ENCODE results near the gene GABBR2. TPM values are rescaled to one million over a fixed set of nuclear protein-coding genes. Genes with fewer than 3 reads are reported as not detected.

Gene GABBR2
- total RNA-seq, 2 experiments from 2014 or later, result not detected

DNA sequence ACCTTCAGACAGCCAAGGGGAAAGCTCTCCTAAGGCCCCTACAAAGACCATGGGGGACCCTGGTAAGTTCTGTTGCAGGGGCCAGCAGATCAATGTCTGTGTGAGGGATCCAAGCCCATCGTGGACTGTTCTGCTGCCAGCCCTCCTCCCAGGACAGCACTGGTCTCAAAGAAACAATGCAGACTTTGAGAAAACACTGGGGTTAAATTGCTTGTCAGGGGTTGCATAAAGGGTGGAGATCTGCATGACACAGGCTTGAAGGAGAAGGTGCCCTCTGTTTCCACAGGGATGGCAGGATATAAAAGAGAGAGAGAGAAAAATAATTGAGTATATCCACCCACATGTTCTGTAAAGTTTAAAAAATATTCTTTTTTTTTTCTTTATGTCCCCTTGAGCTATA lies 295.7 kb downstream of the GABBR2 start:
- H3K4me3 Mint-ChIP-seq, result no peak overlapping the region
- ChIA-PET POLR2A (no interaction called here), CTCF (no interaction called here)

DNA sequence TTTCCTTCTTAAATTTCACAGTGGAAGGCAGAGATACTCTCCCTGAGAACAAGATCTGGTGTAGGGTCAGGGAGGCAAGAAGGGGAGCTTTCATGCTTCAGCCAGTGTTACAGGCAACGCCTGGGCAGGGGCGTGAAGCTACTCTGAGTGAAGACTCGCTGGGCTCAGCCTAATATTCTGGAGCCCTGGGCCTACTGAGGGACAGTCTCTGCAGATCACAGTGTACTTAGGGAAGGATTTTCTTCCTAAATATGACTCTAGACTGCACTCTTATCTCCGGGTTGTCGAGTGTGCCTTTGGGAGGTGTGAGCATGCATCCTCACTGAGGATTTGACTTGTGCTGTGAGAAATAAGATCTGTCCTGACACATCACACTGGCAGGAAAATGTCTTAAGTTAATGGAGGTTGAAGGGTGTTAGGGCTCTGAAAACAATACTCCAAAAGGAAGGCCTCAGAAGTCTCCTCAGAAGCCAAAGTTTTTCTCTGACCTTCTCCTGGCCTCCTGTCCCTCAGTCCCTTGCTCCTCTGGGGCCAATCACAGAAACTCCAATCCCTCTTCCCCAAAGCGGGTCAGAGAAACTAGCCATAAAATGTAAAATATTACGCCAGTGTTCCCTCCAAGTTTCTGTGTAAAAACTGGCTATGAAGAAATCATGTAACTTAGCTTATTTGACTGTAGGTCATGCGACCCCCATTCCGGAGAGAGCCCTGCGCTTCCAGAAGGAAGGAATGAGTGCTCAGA lies 296.5 kb downstream of the GABBR2 start:
- Histone ChIP-seq H3K27ac (ENCODE audit: low read depth in 1 of 2, low read length in 2 of 2) (no peak overlapping the region), H3K4me3 (ENCODE audit: low read length) (no peak overlapping the region), H3K4me1 (ENCODE audit: insufficient read depth, low read length) (no peaks in the 10 kb centered on the region), H3K27me3 (ENCODE audit: control insufficient read depth in 1 of 2, insufficient read depth in 2 of 2, low read length in 2 of 2) (peaks cover 0 to 9% of the 10 kb centered on the region in 2 experiments), H3K36me3 (ENCODE audit: insufficient read depth, low read length) (no peaks in the 10 kb centered on the region), H3K9me3 (ENCODE audit: control insufficient read depth in 1 of 2, insufficient read depth in 1 of 2, low read length in 2 of 2) (no peaks in the 10 kb centered on the region)
- no peak overlapping the region for H3K27ac Mint-ChIP-seq
- ATAC-seq (ENCODE audit: poor library complexity) (no peak), DNase-seq (no peak)
- intact Hi-C loops (cut with DNase I, micrococcal nuclease), result no loop called here
- ChIA-PET CTCF (no interaction called here), POLR2A (no interaction called here)
- no peaks in the 10 kb centered on the region for H3K36me3 Mint-ChIP-seq (ENCODE audit: low read depth)
- H3K4me3 Mint-ChIP-seq, result no peak overlapping the region
- H3K9me3 Mint-ChIP-seq, result no peaks in the 10 kb centered on the region
- H3K4me1 Mint-ChIP-seq (ENCODE audit: low read depth), result no peaks in the 10 kb centered on the region
- no peak for TF ChIP-seq CTCF (IDR thresholded peaks at IDR 0.05)
- H3K27me3 Mint-ChIP-seq, result peaks cover 18% of the 10 kb centered on the region

More for the DNA sequence above, 295.7 kb downstream of the GABBR2 start:
- Histone ChIP-seq H3K4me1 (ENCODE audit: insufficient read depth, low read length) (no peaks in the 10 kb centered on the region), H3K9me3 (ENCODE audit: control insufficient read depth in 1 of 2, insufficient read depth in 1 of 2, low read length in 2 of 2) (no peaks in the 10 kb centered on the region), H3K27ac (ENCODE audit: low read depth in 1 of 2, low read length in 2 of 2) (no peak overlapping the region), H3K36me3 (ENCODE audit: insufficient read depth, low read length) (no peaks in the 10 kb centered on the region), H3K27me3 (ENCODE audit: control insufficient read depth in 1 of 2, insufficient read depth in 2 of 2, low read length in 2 of 2) (peaks cover 0 to 10% of the 10 kb centered on the region in 2 experiments), H3K4me3 (ENCODE audit: low read length) (no peak overlapping the region)
- H3K4me1 Mint-ChIP-seq (ENCODE audit: low read depth), result no peaks in the 10 kb centered on the region
- peaks cover 18% of the 10 kb centered on the region for H3K27me3 Mint-ChIP-seq
- no peak for TF ChIP-seq CTCF (IDR thresholded peaks at IDR 0.05)
- intact Hi-C loops (cut with DNase I, micrococcal nuclease), result no loop called here
- H3K9me3 Mint-ChIP-seq, result no peaks in the 10 kb centered on the region
- ATAC-seq (ENCODE audit: poor library complexity), result no peak
- no peak for DNase-seq
- H3K27ac Mint-ChIP-seq, result no peak overlapping the region
- H3K36me3 Mint-ChIP-seq (ENCODE audit: low read depth), result no peaks in the 10 kb centered on the region

DNA sequence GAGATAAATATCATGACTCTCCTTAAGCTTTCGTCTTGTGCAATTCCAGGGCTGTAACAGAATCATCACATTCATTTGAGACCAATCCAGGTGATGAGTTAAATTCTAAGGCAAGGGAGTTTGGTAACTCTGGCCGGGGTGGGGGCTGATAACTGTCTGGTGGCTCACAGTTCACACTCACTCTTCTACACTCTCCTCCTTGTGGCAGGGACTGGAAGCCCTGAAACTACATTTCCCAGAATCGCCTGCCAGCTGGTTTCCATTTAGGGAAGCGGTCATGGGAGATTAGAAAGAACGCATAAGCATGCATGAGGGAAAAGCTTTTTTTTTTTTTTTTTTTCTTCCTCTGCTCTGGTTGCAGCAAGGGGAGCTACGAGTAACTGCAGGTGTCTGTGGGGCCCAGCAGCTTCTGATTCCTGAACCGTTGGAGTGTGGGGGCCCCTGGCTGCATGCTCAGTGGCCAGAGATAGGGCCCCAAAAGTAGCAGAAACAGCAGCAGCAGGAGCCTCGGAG lies 298.5 kb downstream of the GABBR2 start:
- Mint-ChIP-seq H3K27ac (no peak overlapping the region), H3K9me3 (no peaks in the 10 kb centered on the region), H3K4me3 (no peak overlapping the region), H3K4me1 (ENCODE audit: low read depth) (no peaks in the 10 kb centered on the region), H3K27me3 (peaks cover 4% of the 10 kb centered on the region), H3K36me3 (ENCODE audit: low read depth) (no peaks in the 10 kb centered on the region)
- Histone ChIP-seq H3K27ac (ENCODE audit: low read depth in 1 of 2, low read length in 2 of 2) (no peak overlapping the region), H3K27me3 (ENCODE audit: control insufficient read depth in 1 of 2, insufficient read depth in 2 of 2, low read length in 2 of 2) (peaks cover 0 to 4% of the 10 kb centered on the region in 2 experiments), H3K36me3 (ENCODE audit: insufficient read depth, low read length) (no peaks in the 10 kb centered on the region), H3K9me3 (ENCODE audit: control insufficient read depth in 1 of 2, insufficient read depth in 1 of 2, low read length in 2 of 2) (no peaks in the 10 kb centered on the region), H3K4me3 (ENCODE audit: low read length) (no peak overlapping the region), H3K4me1 (ENCODE audit: insufficient read depth, low read length) (no peaks in the 10 kb centered on the region)
- POLR2A ChIA-PET, result no interaction called here
- no peak for TF ChIP-seq CTCF (IDR thresholded peaks at IDR 0.05)
- ATAC-seq (ENCODE audit: poor library complexity) (no peak), DNase-seq (no peak)
- intact Hi-C loops (cut with DNase I, micrococcal nuclease), result no loop called here
- CTCF ChIA-PET, result no interaction called here

All from CD4-positive, alpha-beta T cell (primary cell).